Endometrial microvascular endothelial cells (primary cell): Measurements from ENCODE around the gene MRPL58. TPM values are rescaled to one million over a fixed set of nuclear protein-coding genes. Genes with fewer than 3 reads are reported as not detected.
"Not testable (repeated sequence)": the region's sequence is repeated elsewhere in the genome, so short reads cannot be mapped to it uniquely, and the experiment has no call there.

Experiments
- in situ Hi-C: cut with HindIII; loops from 2 replicates; pipeline ENCODE4 v1.10.0; 2017; ENCODE audit warnings: low sequenced_read_pairs, low pct_unique_long_range_greater_than_20kb; ENCODE audit errors: inconsistent ontology term
- total RNA-seq: library from RNA; depleted of rRNA; stranded (reverse); fragments of >200 nt; gene quantifications from one replicate; pipeline ENCODE4 v1.2.3, GENCODE V29; 2015; ENCODE audit errors: inconsistent ontology term

The MRPL58 gene
- total RNA-seq, 1 donor from 2014 or later = 57.1 TPM

DNA sequence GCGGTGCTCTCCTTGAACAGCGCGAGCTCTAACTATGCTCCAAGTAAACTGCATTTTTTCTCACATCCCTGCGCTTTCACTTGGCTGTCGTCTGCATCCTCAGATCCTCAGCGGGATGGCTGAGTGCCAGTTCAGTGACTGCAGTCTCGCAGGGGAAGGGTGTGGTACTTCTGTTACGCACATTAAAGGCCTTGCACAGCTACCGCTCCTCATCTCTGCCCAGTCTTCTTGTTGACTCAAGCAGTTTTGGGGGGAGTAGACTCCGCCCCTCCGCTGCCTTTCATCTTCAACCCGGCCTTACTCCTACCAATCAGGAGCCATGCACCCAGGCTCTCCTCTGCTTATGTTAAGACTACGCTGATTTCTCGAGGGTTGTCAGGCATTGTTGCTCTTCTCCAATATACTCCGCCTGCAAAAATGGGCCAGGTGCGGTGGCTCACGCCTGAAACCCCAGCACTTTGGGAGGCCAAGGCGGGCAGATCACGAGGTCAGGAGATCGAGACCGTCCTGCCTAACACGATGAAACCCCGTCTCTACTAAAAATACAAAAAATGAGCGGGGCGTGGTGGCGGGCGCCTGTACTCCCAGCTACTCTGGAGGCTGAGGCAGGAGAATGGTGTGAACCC, 24.3 kb downstream of the MRPL58 start:
- in situ Hi-C loops = no loop called here

DNA sequence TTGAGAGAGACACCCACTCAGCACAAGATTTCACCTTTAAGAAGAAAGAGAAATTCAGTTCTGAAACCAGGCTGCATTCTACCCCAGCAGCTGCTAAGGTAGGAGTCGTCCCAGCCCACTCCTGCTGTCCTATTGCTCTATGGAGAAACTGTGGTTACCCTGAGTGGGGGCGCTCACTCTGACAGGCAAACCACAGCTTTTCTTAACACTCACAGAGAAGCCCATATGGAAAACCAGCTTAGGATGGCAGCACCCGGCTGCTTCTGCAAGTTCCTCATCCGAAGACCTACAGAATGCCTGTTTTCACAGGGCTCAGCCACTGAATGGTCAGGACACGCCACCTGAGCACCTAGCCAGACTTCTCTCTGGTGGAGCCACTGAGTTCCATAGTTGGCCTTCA, 26.8 kb downstream of the MRPL58 start:
- in situ Hi-C loops = no loop called here

DNA sequence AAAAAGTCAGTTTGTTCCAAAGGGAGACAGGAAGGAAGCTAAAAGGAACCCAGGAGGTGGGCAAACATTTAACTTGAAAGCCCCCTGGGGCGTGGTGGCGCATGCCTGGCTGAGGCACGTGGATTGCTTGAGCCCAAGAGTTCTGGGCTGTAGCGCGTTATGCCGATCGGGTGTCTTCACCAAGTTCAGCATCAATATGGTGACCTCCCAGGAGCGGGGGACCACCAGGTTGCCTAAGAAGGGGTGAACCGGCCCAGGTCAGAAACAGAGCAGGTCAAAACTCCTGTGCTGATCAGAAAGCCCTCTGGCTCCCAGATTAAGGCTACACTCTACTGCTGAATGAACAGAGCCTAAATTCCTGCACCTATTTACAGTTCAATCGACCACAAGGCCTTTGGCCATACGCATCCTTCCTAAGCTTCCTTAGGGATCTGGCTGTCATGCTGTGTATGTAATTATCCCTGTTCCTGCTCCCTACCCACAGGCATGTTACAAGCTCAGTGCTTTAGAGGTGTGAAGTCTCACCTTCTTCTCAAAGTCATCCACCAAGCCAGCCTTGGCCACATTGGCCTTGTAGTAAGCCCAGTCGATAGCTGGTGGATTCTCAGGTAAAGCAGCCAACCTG, 29.3 kb downstream of the MRPL58 start:
- in situ Hi-C loops = no loop called here

DNA sequence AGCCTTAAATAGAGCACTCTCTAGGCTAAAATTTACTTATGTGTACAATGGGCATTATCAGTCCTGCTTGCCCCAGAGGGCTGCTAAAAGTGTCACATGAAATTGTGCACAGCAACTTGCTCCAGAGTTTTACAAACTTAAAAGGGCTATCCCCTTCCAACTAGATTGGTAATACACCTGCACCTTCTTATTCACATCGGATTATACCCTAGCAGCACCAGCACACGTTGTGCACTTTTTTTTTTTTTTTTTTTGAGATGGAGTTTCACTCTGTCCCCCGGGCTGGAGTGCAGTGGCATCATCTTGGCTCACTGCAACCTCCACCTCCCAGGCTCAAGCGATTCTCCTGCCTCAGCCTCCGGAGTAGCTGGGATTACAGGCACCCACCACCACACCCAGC, 31.3 kb downstream of the MRPL58 start:
- in situ Hi-C loops = not testable (repeated sequence)

DNA sequence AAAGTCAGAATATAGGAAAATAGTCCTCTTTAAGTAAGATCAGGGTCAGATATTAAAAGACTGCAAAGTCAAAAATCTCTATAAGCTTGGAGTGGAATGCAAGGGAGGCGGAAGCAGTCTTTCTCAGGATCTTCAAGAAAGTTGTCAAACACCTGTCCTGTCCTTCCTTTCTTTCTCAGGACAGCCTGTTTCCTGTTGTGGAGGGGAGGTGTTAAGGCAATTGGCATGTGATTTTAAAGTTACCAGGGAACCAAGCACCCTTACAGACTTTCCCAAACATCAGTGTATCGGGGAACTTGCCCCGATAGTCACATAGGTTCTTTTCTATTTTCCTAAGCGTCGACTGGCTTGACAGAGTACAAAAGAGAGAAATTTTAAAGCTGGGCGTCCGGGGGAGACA, 32.2 kb downstream of the MRPL58 start:
- in situ Hi-C loops = no loop called here

DNA sequence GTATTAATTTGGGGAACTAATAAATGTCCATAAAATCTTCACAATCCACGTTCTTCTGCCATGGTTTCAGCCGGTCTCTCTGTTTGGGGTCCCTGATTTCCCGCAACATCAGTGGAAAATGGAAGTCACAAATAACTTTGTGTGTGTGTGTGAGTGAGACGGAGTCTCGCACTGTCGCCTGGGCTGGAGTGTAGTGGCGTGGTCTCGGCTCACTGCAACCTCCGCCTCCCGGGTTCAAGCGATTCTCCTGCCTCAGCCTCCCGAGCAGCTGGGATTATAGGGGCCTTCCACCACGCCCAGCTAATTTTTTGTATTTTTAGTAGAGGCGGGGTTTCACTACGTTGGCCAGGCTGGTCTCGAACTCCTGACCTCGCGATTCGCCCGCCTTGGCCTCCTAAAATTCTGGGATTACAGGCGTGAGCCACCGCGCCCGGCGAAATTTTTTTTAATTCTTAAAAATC, 33.5 kb downstream of the MRPL58 start:
- in situ Hi-C loops = not testable (repeated sequence)

DNA sequence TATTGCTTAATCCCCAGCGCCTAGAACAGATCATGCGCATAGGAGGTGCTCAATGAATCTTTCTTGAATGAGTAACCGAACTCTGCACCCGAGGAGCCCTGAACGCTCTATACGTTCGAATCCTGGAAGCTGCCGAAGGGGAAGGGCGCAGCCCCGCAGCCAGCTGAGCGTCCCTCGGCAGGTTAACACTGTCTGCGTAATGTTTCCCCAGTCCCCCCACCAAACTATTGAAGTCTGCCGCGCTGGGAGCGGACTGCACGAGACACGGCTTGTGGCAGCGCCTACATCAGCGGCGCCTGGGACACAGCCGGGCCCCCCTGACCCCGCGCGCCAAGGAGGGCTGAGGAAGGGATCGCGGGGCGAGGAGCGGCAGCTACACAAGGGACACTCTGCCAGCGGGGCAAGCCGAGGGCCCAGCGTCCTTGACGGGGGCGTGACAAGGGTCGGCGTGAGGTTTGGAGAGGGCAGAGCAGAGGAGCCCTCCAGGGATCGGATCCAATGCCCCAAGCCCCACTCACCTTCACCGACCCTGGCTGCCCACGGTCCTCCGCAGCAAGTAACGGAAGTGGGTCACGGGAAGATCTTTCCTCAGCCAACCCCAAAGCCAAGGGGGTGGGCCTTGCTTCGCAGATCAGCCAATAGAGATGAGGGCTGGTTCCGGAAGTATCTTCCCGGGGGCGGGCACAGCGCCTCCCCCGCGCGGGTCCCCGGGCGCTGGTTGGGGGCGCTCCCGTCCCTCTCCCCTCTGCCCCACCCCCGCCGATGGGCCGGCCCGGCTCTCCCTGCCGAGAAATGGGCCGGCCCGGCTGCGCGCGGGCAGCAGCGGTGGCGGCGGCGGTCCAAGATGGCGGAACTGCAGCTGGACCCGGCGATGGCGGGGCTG, 34.2 kb downstream of the MRPL58 start, which contains the start of the genes ATP5PD and KCTD2:
Gene ATP5PD, minus strand, starts transcription at position 563 of the 883 bp plus-strand sequence. CDS start 4,319 bp downstream, outside the sequence.
Gene KCTD2, plus strand, starts transcription at position 819 of the 883 bp plus-strand sequence. Its CDS starts 26 bp downstream, at position 845.
- in situ Hi-C loops = no loop called here

DNA sequence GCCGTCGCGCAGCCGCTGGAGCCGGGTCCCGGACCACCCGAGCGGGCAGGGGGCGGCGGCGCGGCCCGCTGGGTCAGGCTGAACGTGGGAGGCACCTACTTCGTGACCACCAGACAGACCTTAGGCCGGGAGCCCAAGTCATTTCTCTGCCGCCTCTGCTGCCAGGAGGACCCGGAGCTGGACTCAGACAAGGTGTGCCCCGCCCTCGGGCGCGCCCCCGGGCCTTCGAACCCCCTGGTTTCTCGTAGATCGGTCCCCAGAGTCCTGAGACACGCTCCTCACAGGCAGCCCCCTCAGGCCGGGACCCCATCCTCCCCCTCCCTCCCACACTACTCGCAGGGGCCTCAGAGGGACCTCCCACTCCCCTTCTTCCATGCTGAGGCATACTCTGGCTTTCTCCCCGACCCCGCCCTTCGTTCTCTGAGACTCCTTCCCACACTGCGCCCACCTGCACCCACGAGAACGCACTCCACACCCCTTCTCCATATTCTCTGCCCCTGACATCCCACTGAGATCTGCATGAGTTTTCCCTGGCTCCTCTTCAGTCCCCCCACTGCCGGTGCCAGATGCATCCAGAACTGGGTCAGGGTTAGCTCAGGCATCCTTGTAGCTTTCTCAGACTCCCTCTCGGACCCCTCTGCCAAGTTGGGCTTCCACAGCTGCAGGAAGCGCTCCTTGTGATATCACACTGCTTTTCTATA, 35.1 kb downstream of the MRPL58 start:
- in situ Hi-C loops = no loop called here

DNA sequence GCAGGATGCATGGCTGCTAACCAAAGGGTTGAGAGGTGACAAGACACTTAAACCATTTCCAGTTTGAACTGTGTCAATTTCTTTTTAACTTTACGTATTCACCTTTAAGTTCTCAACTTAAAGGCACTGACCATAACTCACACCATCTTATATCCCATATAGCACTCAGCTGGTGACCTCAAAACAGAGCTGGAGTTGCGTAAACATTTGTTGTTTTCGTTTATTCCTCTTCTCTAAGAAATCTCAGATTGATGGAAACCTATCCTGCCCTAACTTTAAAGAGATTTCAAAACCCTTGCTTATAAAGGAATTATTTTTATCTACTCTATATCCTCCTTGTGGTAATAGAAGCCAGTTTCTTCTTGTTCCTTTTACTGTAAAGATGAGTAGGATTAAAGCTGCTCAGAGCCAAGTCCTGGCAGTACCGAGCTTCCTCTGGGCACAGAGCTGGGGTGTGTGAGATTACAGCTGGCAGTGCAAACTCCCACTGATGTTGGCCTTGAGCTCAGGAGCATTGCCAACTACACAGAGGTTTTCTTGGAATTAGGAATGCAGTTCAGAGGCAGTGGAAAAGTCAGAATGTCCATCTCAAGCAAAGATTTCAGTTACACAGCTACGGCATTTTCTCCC, 35.9 kb downstream of the MRPL58 start:
- in situ Hi-C loops = no loop called here

DNA sequence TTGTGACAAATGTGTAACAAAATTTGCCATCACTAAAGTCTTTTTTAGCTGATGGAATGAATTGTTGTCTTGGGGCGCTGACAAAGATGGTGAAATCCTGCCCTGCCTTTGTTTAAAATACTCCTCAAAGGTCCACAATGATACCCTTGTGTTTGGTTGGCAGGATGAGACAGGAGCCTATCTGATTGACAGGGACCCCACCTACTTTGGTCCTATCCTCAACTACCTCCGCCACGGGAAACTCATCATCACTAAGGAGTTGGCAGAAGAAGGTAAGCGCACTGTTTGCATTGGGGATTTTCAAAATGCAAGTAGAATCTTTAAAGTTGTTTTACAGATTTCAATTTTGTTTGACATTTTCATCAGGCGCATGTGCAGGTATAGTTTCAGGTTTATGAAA, 36.6 kb downstream of the MRPL58 start:
- in situ Hi-C loops = no loop called here

DNA sequence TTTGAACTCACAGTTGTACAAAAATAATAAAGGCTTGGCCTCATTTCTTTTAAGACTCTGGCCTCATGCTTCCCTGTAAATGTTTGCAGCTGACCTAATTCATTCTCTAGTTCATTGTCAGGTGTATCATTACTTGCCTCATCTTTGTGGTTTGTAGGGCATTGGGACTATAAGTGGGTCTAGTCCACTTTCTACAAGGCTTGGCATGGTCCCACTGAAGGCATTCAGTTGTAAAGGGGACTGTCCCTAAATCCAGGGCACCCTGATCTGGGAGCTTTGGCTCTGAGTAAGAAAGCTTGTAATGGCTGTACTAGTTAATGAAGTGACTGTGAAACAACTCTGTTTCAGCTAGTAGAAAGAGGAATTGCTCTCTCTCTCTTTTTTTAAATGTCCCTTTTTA, 37.2 kb downstream of the MRPL58 start:
- in situ Hi-C loops = loop anchor here (25.0 kb wide), 1 partner anchor 163 kb away; the partner anchor contains the start of gene NUP85

DNA sequence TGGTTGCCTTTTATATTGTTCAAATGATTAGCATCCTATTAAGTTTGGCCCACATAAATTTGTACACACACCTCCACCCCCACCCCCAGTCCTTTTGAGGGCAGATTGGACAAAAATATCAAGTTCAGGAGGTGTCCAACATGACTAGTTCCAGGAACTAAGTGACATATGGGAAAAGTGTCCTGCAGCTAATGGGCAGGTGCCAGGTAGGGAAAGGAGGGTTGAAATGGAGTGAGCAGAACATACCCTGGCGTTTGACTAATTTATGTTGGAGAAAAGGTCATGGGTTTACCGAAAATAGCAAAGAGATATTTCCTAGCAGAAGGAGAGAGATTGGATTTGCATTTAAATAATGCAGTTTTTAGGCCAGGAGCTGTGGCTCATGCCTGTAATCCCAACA, 39.5 kb downstream of the MRPL58 start:
- in situ Hi-C loops = loop anchor here (25.0 kb wide), 1 partner anchor 160 kb away; the partner anchor contains the start of gene NUP85

DNA sequence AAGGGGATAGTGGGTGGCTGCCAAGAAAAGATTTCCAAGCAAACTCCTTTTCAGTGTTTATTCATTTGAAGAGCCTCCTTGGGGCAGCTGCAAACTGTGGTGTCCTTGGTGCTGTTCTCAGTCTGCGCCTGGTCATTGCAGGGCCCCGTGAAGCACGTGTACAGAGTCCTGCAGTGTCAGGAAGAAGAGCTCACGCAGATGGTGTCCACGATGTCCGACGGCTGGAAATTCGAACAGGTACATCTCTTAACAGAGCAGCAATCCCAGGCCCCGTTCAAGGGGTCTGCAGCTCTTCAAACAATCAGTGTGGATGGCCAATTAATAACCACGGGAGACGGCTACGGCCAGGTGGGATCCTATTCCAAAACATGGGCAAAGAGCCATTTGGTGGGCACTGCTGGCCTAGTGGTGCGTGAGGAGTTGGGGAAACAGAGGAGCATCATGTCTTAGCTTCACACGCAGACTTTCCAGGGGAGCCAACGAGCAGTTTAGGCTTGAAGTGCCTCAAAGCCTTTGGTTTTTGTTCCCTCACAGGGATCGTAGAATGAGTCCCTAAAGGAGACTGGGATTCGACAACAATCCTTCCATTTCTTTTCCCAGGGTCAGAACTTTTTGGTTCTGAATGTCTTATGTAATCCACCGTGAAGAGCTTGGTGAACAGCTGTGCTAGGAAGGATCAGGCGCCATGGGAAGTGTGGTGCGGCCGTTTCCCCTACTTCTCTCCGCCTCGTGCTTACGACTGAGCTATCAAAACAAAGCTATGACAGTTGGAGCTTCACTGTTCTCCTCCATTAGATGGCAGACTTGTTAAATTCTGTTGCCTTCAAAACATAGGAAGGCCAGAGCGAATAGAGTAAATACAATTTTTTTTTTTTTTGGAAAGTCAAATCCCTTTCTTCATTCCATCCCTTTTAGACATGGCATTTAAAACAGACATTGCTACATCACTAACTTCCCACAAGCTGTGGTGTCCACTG, 47.2 kb downstream of the MRPL58 start:
- in situ Hi-C loops = loop anchor here (25.0 kb wide), 1 partner anchor 153 kb away; the partner anchor contains the start of gene NUP85

DNA sequence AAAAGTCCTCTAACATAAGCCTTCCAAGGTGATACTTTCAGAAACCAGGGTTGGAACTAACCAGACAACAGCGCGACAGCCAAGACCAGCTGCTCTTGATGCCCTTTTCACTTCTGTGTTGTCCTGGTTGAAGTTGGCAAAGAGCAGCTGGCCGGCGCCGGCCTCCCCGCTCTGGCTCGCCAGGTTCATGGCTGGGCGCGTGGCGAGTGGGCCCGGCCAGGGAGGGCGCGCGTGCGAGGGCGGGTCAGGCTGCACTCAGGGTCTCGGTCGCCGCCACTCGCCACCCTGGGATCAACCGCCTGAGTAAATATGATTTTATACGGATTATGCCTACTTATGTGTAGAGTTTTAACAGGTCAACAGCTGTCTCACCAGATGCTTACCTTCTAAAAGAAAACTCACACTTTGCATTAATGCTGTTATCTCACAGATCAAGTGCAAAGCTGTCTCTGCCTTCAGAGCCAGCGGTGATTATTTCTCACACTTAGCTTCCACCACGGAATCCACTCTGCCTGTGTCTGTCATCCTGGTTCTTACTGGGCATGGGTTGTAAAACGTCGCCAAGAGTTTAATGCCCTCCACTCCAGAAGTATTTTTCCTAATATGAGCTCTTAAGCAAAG, 48.1 kb downstream of the MRPL58 start:
- in situ Hi-C loops = loop anchor here (25.0 kb wide), 1 partner anchor 152 kb away; the partner anchor contains the start of gene NUP85

DNA sequence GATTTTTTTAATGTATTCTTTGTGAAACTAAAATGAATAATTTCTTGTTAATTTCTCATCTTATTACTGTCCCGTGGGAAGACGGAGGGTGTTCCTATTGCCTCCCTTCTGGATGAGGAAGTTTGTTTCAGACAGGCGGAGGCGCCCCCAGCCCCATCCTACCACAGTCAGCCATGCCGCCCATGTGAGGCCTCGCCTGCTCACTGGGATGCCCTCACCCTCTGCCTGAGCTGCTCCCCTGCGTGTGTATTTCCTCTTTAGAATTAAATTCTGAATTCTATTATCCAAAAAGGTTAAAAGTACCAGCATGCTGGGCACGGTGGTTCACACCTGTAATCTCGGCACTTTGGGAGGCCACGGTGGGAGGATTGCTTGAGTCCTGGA, 48.6 kb downstream of the MRPL58 start:
- in situ Hi-C loops = loop anchor here (25.0 kb wide), 1 partner anchor 151 kb away; the partner anchor contains the start of gene NUP85

DNA sequence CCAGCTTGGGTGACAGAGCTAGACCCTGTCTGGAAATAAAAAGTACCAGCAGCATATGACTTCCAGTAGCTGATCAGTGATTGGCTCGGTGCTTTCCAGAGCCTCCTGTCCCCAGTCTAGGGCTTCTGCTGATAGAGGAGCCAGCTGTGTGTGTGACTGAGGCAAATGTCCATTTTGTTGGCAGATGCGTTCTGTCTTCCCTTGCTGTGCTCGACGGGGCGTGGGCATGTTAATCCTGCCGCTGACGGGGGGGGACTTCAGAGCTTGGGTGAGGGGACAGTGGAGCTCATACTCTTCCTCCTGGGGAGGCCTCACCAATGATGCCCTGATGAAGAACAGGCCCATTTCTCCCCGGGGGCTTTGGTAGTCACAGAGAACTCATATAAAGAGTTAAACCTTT, 49.1 kb downstream of the MRPL58 start:
- in situ Hi-C loops = loop anchor here (25.0 kb wide), 1 partner anchor 151 kb away; the partner anchor contains the start of gene NUP85

DNA sequence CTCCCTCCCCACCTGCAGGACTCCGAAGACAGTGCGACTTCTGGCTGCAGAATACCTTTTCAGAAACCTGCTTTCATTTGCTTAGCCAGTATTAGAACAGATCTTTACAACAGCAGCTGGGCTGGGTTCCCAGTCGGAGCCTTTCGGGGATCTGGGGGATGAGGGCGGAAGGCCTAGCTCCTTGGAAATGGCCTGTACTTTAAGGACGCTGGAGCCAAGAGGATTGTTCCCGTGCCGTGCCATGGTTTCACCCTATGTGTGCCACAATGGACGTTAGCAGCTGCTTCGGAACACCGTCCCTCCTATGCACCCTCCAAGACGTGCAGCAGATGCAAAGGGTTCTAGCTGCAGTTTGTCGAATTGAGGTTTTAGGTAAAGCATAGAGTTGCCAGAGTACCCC, 50.7 kb downstream of the MRPL58 start:
- in situ Hi-C loops = loop anchor here (25.0 kb wide), 1 partner anchor 149 kb away; the partner anchor contains the start of gene NUP85
